Measurements from ENCODE around the gene TAF15.

DNA sequence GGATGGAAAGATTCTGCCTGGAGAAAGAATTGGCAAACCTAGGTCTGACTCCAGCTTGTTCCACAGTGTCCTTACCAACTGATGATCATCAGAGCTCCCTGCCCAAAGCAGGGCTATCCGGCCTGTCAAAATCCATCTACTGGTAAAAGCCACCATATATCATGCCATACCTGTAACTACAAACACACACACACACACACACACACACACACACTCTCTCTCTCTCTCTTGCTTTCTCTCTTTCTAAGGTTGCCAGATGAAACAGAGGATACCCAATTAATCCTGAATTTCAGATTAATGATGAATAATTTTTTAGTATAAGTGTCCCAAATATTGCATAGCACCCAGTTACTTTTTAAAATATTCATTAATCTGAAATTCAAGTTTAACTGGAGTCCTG is 12.3 kb upstream of the TAF15 start:
- TF ChIP-seq, protein P1, sequence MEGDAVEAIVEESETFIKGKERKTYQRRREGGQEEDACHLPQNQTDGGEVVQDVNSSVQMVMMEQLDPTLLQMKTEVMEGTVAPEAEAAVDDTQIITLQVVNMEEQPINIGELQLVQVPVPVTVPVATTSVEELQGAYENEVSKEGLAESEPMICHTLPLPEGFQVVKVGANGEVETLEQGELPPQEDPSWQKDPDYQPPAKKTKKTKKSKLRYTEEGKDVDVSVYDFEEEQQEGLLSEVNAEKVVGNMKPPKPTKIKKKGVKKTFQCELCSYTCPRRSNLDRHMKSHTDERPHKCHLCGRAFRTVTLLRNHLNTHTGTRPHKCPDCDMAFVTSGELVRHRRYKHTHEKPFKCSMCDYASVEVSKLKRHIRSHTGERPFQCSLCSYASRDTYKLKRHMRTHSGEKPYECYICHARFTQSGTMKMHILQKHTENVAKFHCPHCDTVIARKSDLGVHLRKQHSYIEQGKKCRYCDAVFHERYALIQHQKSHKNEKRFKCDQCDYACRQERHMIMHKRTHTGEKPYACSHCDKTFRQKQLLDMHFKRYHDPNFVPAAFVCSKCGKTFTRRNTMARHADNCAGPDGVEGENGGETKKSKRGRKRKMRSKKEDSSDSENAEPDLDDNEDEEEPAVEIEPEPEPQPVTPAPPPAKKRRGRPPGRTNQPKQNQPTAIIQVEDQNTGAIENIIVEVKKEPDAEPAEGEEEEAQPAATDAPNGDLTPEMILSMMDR (IDR thresholded peaks at IDR 0.05): no peak
- no peak for TF ChIP-seq POLR2A (IDR thresholded peaks at IDR 0.05)
